Skin epidermis (tissue), 12 donors: Measurements from ENCODE around the gene ZNF576.
"Not testable (repeated sequence)": the region's sequence is repeated elsewhere in the genome, so short reads cannot be mapped to it uniquely, and the experiment has no call there.

Source experiments
- H3K27ac ChIP-seq, 21 experiments: fragments of 200-600 bp; sonication (generic) in 11 of 21; one replicate each; pipeline ENCODE4 v1.5.0; 2020; ENCODE audit warnings: mild to moderate bottlenecking in 3 of 21, inconsistent platforms in 2 of 21, moderate library complexity in 2 of 21
- H3K4me3 ChIP-seq, 7 experiments: fragments of 200-600 bp; sonication (generic) in 2 of 7; one replicate each; pipeline ENCODE4 v1.5.0; 2020; ENCODE audit warnings: inconsistent platforms in 2 of 7, mild to moderate bottlenecking in 2 of 7, moderate library complexity in 1 of 7

The ZNF576 gene

GRCh38 chr19:43572171-43572588 lies 24.2 kb upstream of the ZNF576 start:
- H3K27ac ChIP-seq: peak overlapping the region in 1 of 21 experiments; percentile 20

GRCh38 chr19:43574424-43575155 lies 21.8 kb upstream of the ZNF576 start:
- peak overlapping the region; percentile 80 to 93 (median 89) for H3K27ac ChIP-seq
- peak overlapping the region; percentile 69 to 89 (median 86) for H3K4me3 ChIP-seq

More at GRCh38 chr19:43572171-43572588, 24.2 kb upstream of the ZNF576 start:
- no peak overlapping the region for H3K4me3 ChIP-seq

- H3K27ac ChIP-seq: peak within 1 kb of the TSS; percentile 80 to 93 (median 89)
- peak within 1 kb of the TSS; percentile 69 to 89 (median 86) for H3K4me3 ChIP-seq
Measured at GRCh38 chr19:43575156-43575950, 21.0 kb upstream of the ZNF576 start, which contains the start of the genes PINLYP and XRCC1. TSS of gene PINLYP (plus strand) at chr19:43575801. CDS start at chr19:43577192, 1,391 bp downstream. TSS of gene XRCC1 (minus strand) at chr19:43575527. CDS start at chr19:43575458, 69 bp downstream.

GRCh38 chr19:43575955-43576878 lies 20.2 kb upstream of the ZNF576 start:
- H3K27ac ChIP-seq: peak overlapping the region in 20 of 21 experiments; percentile 40 to 93 (median 77)
- peak overlapping the region; percentile 69 to 89 (median 86) for H3K4me3 ChIP-seq

GRCh38 chr19:43578787-43579186 lies 17.6 kb upstream of the ZNF576 start:
- Histone ChIP-seq H3K27ac (no peak overlapping the region), H3K4me3 (no peak overlapping the region)

GRCh38 chr19:43581467-43581866 lies 14.9 kb upstream of the ZNF576 start:
- H3K4me3 ChIP-seq: peak overlapping the region in 2 of 7 experiments; percentile 32 to 49
- peak overlapping the region in 9 of 21 experiments; percentile 59 to 83 (median 75) for H3K27ac ChIP-seq

GRCh38 chr19:43582495-43582894 lies 13.9 kb upstream of the ZNF576 start:
- H3K4me3 ChIP-seq: no peak overlapping the region
- no peak overlapping the region for H3K27ac ChIP-seq

GRCh38 chr19:43584484-43584883 lies 11.9 kb upstream of the ZNF576 start:
- H3K27ac ChIP-seq: peak overlapping the region in 6 of 21 experiments; percentile 0 to 54 (median 26)

GRCh38 chr19:43586346-43586745 lies 10.0 kb upstream of the ZNF576 start:
- Histone ChIP-seq H3K27ac (no peak overlapping the region), H3K4me3 (no peak overlapping the region)

More at GRCh38 chr19:43584484-43584883, 11.9 kb upstream of the ZNF576 start:
- H3K4me3 ChIP-seq: no peak overlapping the region

GRCh38 chr19:43587029-43587428 lies 9.4 kb upstream of the ZNF576 start:
- not testable (repeated sequence) for H3K4me3 ChIP-seq, H3K27ac ChIP-seq

- no peak overlapping the region for H3K4me3 ChIP-seq
- H3K27ac ChIP-seq: no peak overlapping the region
Measured at GRCh38 chr19:43589277-43589676, 7.1 kb upstream of the ZNF576 start.

- Histone ChIP-seq H3K4me3 (no peak overlapping the region), H3K27ac (peak overlapping the region in 1 of 21 experiments; percentile 5)
Measured at GRCh38 chr19:43589678-43590077, 6.7 kb upstream of the ZNF576 start.

- no peak overlapping the region for H3K4me3 ChIP-seq
Measured at GRCh38 chr19:43591904-43592772, 4.3 kb upstream of the ZNF576 start.

GRCh38 chr19:43592800-43593350 lies 3.5 kb upstream of the ZNF576 start:
- H3K4me3 ChIP-seq: no peak overlapping the region
- H3K27ac ChIP-seq: peak overlapping the region in 2 of 21 experiments; percentile 35 to 51

More at GRCh38 chr19:43591904-43592772, 4.3 kb upstream of the ZNF576 start:
- no peak overlapping the region for H3K27ac ChIP-seq

GRCh38 chr19:43594081-43594697 lies 2.2 kb upstream of the ZNF576 start:
- Histone ChIP-seq H3K27ac (peak overlapping the region in 16 of 21 experiments; percentile 5 to 99 (median 94)), H3K4me3 (peak overlapping the region; percentile 51 to 79 (median 64))

- peak overlapping the region; percentile 10 to 99 (median 95) for H3K27ac ChIP-seq
Measured at GRCh38 chr19:43594710-43595604, 1.4 kb upstream of the ZNF576 start.

More at GRCh38 chr19:43594710-43595604, 1.4 kb upstream of the ZNF576 start:
- H3K4me3 ChIP-seq: peak overlapping the region; percentile 51 to 79 (median 64)
